ENCODE data around the gene RNF128.

The RNF128 gene, protein sequence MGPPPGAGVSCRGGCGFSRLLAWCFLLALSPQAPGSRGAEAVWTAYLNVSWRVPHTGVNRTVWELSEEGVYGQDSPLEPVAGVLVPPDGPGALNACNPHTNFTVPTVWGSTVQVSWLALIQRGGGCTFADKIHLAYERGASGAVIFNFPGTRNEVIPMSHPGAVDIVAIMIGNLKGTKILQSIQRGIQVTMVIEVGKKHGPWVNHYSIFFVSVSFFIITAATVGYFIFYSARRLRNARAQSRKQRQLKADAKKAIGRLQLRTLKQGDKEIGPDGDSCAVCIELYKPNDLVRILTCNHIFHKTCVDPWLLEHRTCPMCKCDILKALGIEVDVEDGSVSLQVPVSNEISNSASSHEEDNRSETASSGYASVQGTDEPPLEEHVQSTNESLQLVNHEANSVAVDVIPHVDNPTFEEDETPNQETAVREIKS

DNA sequence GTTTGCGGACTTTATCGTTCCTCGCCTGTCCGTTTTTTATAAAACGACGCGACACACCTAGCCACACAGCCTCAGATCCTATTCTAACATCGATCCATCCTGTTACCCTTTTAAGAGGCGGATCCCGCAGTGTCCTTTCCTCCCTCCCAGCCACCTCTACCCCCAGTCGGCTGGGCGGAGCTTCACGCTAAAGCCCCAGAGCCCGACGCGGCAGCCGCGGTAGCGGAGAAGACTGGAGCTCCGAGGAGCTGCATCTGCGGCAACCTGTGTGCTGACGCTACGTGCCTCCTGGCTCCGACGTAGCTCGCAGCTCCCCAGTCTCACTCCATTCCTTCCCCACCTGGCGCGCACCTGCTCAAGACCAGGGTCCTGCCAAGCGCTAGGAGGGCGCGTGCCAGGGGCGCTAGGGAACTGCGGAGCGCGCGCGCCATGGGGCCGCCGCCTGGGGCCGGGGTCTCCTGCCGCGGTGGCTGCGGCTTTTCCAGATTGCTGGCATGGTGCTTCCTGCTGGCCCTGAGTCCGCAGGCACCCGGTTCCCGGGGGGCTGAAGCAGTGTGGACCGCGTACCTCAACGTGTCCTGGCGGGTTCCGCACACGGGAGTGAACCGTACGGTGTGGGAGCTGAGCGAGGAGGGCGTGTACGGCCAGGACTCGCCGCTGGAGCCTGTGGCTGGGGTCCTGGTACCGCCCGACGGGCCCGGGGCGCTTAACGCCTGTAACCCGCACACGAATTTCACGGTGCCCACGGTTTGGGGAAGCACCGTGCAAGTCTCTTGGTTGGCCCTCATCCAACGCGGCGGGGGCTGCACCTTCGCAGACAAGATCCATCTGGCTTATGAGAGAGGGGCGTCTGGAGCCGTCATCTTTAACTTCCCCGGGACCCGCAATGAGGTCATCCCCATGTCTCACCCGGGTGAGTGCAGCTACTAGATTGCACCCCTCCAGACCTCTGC, at the start of gene RNF128:
TSS of gene RNF128 (plus strand) at position 217 of the 953 bp plus-strand sequence. CDS start at position 430, 213 bp downstream.
- TF ChIP-seq CTCF (IDR thresholded peaks at IDR 0.05; ENCODE audit: low read depth, low read length) = no peak
- DNase-seq (ENCODE audit: extremely low read depth, low read depth) = no peak

GRCh38 chrX:106680716-106681115, 45.8 kb upstream of the RNF128 start:
- no peak for DNase-seq (ENCODE audit: extremely low read depth, low read depth)
- TF ChIP-seq CTCF (IDR thresholded peaks at IDR 0.05; ENCODE audit: low read depth, low read length) = no peak

DNA sequence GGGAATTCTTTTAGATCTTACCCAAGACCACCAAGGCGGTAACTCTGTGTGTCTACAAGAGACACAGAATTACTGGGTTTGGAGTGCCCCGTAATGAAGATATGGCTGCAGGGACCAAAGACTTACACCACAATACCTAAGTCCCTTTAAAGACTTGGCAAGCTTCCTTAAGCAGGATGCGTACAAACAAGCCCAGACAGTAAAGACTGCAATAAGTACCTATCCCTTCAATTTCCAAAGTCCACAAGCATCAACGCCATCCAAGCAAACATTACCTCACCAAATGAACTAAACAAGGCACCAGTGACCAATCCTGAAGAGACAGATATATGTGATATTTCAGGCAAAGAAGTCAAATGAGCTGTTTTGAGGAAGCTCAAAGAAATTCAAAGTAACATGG, 42.3 kb upstream of the RNF128 start:
- DNase-seq (ENCODE audit: extremely low read depth, low read depth) = no peak
- no peak for TF ChIP-seq CTCF (IDR thresholded peaks at IDR 0.05; ENCODE audit: low read depth, low read length)

GRCh38 chrX:106692425-106693065, 34.0 kb upstream of the RNF128 start:
- DNase-seq (ENCODE audit: extremely low read depth, low read depth) = no peak
- TF ChIP-seq CTCF (IDR thresholded peaks at IDR 0.05; ENCODE audit: low read depth, low read length) = no peak

DNA sequence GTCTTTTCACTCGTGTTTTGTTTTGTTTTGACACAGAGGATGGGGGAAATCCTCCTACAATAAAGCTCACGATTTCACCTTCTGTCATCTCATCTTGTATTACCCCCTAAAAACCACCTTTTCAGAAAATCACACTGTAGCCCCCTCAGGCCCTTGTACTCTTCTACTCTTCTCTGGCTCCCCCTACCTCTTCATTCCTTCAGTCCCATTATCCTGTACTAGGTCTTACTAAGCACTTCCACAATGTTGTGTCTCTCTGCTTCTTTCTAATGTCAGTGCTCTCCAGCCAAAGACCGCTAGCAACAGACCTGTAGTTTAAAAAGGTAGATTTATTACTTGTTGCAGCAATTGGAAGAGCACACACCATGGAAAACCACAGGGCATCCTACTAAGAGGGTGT, 30.0 kb upstream of the RNF128 start:
- DNase-seq (ENCODE audit: extremely low read depth, low read depth) = no peak

DNA sequence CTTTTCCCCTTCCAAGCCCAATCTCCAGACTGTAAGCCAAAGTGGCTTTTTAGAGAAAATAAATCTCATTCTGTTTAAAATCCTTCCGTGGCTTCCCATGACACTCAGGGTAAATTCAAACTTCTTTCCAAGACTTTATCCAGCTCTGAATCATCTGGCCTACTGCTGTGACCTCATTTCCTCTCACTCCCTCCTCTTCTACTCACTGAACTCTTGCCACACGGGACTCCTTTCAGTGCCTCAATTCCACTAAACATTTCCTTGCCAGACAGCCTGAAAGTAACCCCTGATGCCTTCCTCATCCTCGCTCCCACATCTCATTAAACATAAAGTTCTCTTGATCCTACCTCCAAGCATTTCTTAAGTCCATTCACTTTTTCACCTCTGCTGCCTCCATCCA, 27.8 kb upstream of the RNF128 start:
- DNase-seq (ENCODE audit: extremely low read depth, low read depth) = no peak
- TF ChIP-seq CTCF (IDR thresholded peaks at IDR 0.05; ENCODE audit: low read depth, low read length) = no peak

More for the DNA sequence above, 30.0 kb upstream of the RNF128 start:
- TF ChIP-seq CTCF (IDR thresholded peaks at IDR 0.05; ENCODE audit: low read depth, low read length) = no peak
